ENCODE measurements around the gene FAM72C.
"Not testable (repeated sequence)": the region's sequence is repeated elsewhere in the genome, so short reads cannot be mapped to it uniquely, and the experiment has no call there.

GRCh38 chr1:143938922-143939321 is 32.9 kb downstream of the FAM72C start:
- not testable (repeated sequence) for TF ChIP-seq CTCF (conservative IDR thresholded peaks at IDR 0.05); ZFX (IDR thresholded peaks at IDR 0.05)

Data from C4-2B (cell line).